ENCODE results near the gene AVPR1A.

AVPR1A gene

DNA sequence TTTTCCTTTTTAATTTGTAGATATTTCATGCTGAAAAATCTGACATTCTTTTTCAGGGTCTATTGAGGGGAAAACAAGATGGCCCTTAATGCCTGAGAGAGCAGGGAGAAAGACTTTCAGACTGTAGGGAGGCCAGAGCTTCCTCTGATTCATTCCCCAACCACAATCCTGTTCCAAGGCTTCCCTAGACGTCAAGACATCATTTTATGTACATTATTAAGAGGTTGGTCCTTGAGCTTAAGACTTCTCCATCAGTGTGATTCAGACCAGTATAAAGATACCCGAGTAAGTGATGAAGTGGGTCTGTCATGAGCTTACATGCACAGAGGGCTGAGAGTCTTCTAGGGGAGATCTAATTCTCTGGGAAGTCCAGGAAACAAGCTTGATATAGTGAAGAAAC is 57.3 kb downstream of the AVPR1A start:
- no peak for DNase-seq (ENCODE audit: low spot score)

DNA sequence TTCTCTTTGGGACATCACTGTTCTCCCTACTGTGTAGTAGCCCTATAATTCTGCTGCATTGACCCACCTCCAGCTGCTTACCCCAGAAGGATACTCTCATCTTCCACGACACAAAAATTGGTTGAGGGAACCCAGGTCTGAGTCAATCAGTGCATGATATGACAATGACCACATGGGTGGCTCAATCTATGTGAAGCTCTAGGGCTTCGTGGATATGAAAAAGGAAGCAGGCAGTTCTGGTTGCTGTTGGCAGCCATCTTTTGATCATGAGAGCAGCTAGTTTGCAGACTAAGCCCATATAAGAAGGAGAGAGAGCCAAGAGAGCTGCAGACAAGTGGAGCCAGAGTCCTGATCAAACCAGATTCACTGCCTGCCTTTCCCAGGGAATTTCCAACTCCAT is 57.9 kb downstream of the AVPR1A start:
- no peak for DNase-seq (ENCODE audit: low spot score)

Measured in hepatic stellate cell (primary cell).